NB4 (cell line): ENCODE measurements around the gene NOS2.

Experiments
- CTCF ChIP-seq: IDR thresholded peaks from one replicate; pipeline ENCODE4 v1.5.1; 2012; ENCODE audit warnings: low read depth, low read length
- MYC ChIP-seq: IDR thresholded peaks from 2 replicates; pipeline ENCODE4 v1.6.1; 2011; ENCODE audit warnings: low read depth, low read length
- POLR2A ChIP-seq: IDR thresholded peaks from 2 replicates; pipeline ENCODE4 v1.6.1; 2011; ENCODE audit warnings: mild to moderate bottlenecking; ENCODE audit not compliant: insufficient read length; ENCODE audit errors: extremely low read depth

- TF ChIP-seq CTCF (peak; percentile 26), POLR2A (no peak), MYC (no peak)
Measured at GRCh38 chr17:27747462-27748359, 52.6 kb downstream of the NOS2 start.
